ENCODE data around the gene EDAR. TPM values are rescaled to one million over a fixed set of nuclear protein-coding genes. Genes with fewer than 3 reads are reported as not detected.

Gene EDAR
- total RNA-seq, 3 donors from 2014 or later = 0.25 to 0.81 (median 0.60) TPM

GRCh38 chr2:108904680-108905079, 84.3 kb downstream of the EDAR start:
- ATAC-seq = peak; percentile 76
- peak in 1 of 3 donors; percentile 33 for DNase-seq
- TF ChIP-seq CTCF (IDR thresholded peaks at IDR 0.05) = no peak
- intact Hi-C loops (cut with DNase I, micrococcal nuclease) = no loop called here
- no peak overlapping the region for H3K4me3 ChIP-seq
- H3K4me1 ChIP-seq (ENCODE audit: low read depth) = peaks cover 3% of the 10 kb centered on the region
- no peaks in the 10 kb centered on the region for H3K36me3 ChIP-seq (ENCODE audit: low read depth)
- no peaks in the 10 kb centered on the region for H3K9me3 ChIP-seq

- ATAC-seq (no peak), DNase-seq (no peak)
- Histone ChIP-seq H3K36me3 (ENCODE audit: low read depth) (no peaks in the 10 kb centered on the region), H3K4me3 (no peak overlapping the region), H3K4me1 (ENCODE audit: low read depth) (peaks cover 18% of the 10 kb centered on the region), H3K9me3 (no peaks in the 10 kb centered on the region)
- intact Hi-C loops (cut with DNase I, micrococcal nuclease) = no loop called here
- TF ChIP-seq CTCF (IDR thresholded peaks at IDR 0.05) = no peak
Measured at GRCh38 chr2:108898315-108899082, 90.5 kb downstream of the EDAR start.

GRCh38 chr2:108896741-108897140, 92.3 kb downstream of the EDAR start:
- no peaks in the 10 kb centered on the region for H3K36me3 ChIP-seq (ENCODE audit: low read depth)
- TF ChIP-seq CTCF (IDR thresholded peaks at IDR 0.05) = no peak
- no peak for DNase-seq
- no peak overlapping the region for H3K4me3 ChIP-seq
- intact Hi-C loops (cut with DNase I, micrococcal nuclease) = no loop called here
- no peak for ATAC-seq
- H3K9me3 ChIP-seq = no peaks in the 10 kb centered on the region
- peaks cover 18% of the 10 kb centered on the region for H3K4me1 ChIP-seq (ENCODE audit: low read depth)

GRCh38 chr2:108895188-108895587, 93.8 kb downstream of the EDAR start:
- peaks cover 6% of the 10 kb centered on the region for H3K9me3 ChIP-seq
- ATAC-seq = peak; percentile 92
- H3K4me1 ChIP-seq (ENCODE audit: low read depth) = peaks cover 18% of the 10 kb centered on the region
- peak in 1 of 3 donors; percentile 41 for DNase-seq
- intact Hi-C loops (cut with DNase I, micrococcal nuclease) = no loop called here
- H3K4me3 ChIP-seq = no peak overlapping the region
- no peak for TF ChIP-seq CTCF (IDR thresholded peaks at IDR 0.05)
- H3K36me3 ChIP-seq (ENCODE audit: low read depth) = no peaks in the 10 kb centered on the region

- no peak for ATAC-seq
- H3K4me1 ChIP-seq (ENCODE audit: low read depth) = peaks cover 18% of the 10 kb centered on the region
- no peak overlapping the region for H3K4me3 ChIP-seq
- H3K36me3 ChIP-seq (ENCODE audit: low read depth) = no peaks in the 10 kb centered on the region
- TF ChIP-seq CTCF (IDR thresholded peaks at IDR 0.05) = no peak
- intact Hi-C loops (cut with DNase I, micrococcal nuclease) = no loop called here
- no peak for DNase-seq
- H3K9me3 ChIP-seq = peaks cover 10% of the 10 kb centered on the region
Measured at GRCh38 chr2:108894766-108895165, 94.3 kb downstream of the EDAR start.

All from mucosa of descending colon (tissue), 3 donors.